GM23338 (cell line): ENCODE results near the gene RFFL.
"Not testable (repeated sequence)": the region's sequence is repeated elsewhere in the genome, so short reads cannot be mapped to it uniquely, and the experiment has no call there.

Experiments used
- CREB1 ChIP-seq: fragments of 250-450 bp; sonication (Bioruptor Pico); IDR thresholded peaks from 2 replicates; pipeline ENCODE4 v1.5.0; 2020; ENCODE audit warnings: low read depth, mild to moderate bottlenecking, moderate library complexity
- CTCF ChIP-seq, 2 experiments: fragments of 200-600 bp in 1 of 2; sonication (generic) in 1 of 2; conservative IDR thresholded peaks; 2 replicates each; pipeline versions ENCODE4 v1.5.1 to v1.6.1; 2016 to 2017; ENCODE audit warnings: antibody characterized with exemption in 2 of 2, low read depth in 2 of 2, mild to moderate bottlenecking in 2 of 2, moderate library complexity in 1 of 2
- ETS1 ChIP-seq: IDR thresholded peaks from 2 replicates; pipeline ENCODE4 v1.6.1; 2016; ENCODE audit warnings: antibody characterized with exemption
- EZH2 ChIP-seq: fragments of 200-600 bp; sonication (generic); IDR thresholded peaks from one replicate; pipeline ENCODE4 v1.8.0; 2017; ENCODE audit warnings: antibody characterized with exemption, mild to moderate bottlenecking, low read depth; ENCODE audit not compliant: unreplicated experiment
- EZH2phosphoT487 ChIP-seq: fragments of 200-600 bp; sonication (generic); IDR thresholded peaks from one replicate; pipeline ENCODE4 v1.8.1; 2018; ENCODE audit warnings: antibody characterized with exemption; ENCODE audit not compliant: unreplicated experiment
- POLR2AphosphoS5 ChIP-seq: IDR thresholded peaks from 2 replicates; pipeline ENCODE4 v1.6.1; 2016; ENCODE audit warnings: antibody characterized with exemption, low read depth
- ZNF114 ChIP-seq: fragments of 250-450 bp; sonication (Bioruptor Pico); IDR thresholded peaks from 2 replicates; pipeline ENCODE4 v1.5.0; 2020; ENCODE audit warnings: mild to moderate bottlenecking, moderate library complexity
- TF ChIP-seq, protein P1 (sequence below): IDR thresholded peaks from one replicate; pipeline ENCODE4 v1.6.1; 2018; ENCODE audit warnings: antibody characterized with exemption; ENCODE audit not compliant: unreplicated experiment

DNA sequence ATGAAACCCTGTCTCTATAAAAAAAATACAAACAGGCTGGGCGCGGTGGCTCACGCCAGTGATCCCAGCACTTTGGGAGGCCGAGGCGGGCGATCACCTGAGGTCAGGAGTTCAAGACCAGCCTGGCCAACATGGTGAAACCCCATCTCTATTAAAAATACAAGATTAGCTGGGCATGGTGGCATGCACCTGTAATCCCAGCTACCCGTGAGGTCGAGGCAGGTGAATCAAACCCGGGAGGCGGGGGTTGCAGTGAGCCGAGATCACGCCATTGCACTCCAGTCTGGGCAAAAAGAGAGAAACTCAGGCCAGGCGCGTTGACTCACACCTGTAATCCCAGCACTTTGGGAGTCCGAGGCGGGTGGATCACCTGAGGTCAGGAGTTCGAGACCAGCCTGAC lies 47.3 kb upstream of the RFFL start:
- not testable (repeated sequence) for TF ChIP-seq CTCF (conservative IDR thresholded peaks at IDR 0.05; ENCODE audit: low read depth in 2 of 2); EZH2; EZH2phosphoT487; ETS1; POLR2AphosphoS5; CREB1 (CRISPR knock-in tag); ZNF114 (CRISPR knock-in tag)
- TF ChIP-seq, protein P1, sequence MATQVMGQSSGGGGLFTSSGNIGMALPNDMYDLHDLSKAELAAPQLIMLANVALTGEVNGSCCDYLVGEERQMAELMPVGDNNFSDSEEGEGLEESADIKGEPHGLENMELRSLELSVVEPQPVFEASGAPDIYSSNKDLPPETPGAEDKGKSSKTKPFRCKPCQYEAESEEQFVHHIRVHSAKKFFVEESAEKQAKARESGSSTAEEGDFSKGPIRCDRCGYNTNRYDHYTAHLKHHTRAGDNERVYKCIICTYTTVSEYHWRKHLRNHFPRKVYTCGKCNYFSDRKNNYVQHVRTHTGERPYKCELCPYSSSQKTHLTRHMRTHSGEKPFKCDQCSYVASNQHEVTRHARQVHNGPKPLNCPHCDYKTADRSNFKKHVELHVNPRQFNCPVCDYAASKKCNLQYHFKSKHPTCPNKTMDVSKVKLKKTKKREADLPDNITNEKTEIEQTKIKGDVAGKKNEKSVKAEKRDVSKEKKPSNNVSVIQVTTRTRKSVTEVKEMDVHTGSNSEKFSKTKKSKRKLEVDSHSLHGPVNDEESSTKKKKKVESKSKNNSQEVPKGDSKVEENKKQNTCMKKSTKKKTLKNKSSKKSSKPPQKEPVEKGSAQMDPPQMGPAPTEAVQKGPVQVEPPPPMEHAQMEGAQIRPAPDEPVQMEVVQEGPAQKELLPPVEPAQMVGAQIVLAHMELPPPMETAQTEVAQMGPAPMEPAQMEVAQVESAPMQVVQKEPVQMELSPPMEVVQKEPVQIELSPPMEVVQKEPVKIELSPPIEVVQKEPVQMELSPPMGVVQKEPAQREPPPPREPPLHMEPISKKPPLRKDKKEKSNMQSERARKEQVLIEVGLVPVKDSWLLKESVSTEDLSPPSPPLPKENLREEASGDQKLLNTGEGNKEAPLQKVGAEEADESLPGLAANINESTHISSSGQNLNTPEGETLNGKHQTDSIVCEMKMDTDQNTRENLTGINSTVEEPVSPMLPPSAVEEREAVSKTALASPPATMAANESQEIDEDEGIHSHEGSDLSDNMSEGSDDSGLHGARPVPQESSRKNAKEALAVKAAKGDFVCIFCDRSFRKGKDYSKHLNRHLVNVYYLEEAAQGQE = not testable (repeated sequence)
